ENCODE results near the gene KCNA5.

DNA sequence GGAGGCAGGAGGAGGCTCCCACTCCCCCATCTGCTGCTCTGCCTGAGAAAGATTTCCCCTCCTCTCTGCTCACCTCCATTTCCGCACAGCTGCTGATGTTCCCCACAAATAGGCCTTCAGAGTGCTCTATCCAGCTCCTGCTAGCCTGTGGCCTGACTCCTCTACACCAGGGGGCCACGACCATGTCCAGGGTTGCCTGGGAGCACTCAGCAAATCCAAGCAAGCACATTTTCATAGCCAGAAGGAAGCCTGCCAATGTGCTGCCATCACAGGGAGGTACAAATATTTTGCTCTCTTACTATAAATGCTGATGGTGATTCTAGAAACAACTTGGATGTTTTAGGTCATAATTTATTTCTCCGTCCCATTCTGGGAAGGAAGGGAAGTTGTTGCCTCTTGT, 17.3 kb downstream of the KCNA5 start:
- TF ChIP-seq GATA3 (IDR thresholded peaks at IDR 0.05; ENCODE audit: low read depth, low read length) = no peak
- TF ChIP-seq GATA2 (IDR thresholded peaks at IDR 0.05; ENCODE audit: low read depth, low read length) = no peak
